Stimulated activated CD8-positive, alpha-beta memory T cell treated with anti-CD3 and anti-CD28 coated beads, Interleukin-4, amount 100 ng/mL, for 48 hours (primary cell): ENCODE data around the gene FYN.
"Not testable (repeated sequence)": the region's sequence is repeated elsewhere in the genome, so short reads cannot be mapped to it uniquely, and the experiment has no call there.

Experiments
- DNase-seq: peaks from one replicate; pipeline ENCODE4 v3.0.0-alpha.2; 2020

The FYN gene

DNA sequence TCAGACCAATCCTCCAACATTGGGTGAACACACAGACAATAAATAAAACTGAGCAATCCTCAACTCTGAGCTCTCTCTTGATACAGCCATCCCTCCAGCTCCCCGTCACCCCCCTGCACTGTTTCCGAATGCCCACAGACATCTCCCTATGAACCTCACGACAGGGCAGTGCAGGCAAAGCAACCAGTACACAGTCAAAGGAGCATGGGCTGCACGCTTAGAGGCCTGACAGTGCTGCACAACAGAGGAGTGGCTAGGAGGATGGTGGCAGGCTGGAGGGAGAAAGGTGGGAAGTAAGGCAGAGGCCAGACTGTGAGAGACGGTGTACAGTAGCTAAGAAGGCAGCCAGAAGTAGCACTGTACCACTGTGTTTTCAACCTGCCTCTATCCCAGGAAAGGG is 24.0 kb downstream of the FYN start:
- no peak for DNase-seq

DNA sequence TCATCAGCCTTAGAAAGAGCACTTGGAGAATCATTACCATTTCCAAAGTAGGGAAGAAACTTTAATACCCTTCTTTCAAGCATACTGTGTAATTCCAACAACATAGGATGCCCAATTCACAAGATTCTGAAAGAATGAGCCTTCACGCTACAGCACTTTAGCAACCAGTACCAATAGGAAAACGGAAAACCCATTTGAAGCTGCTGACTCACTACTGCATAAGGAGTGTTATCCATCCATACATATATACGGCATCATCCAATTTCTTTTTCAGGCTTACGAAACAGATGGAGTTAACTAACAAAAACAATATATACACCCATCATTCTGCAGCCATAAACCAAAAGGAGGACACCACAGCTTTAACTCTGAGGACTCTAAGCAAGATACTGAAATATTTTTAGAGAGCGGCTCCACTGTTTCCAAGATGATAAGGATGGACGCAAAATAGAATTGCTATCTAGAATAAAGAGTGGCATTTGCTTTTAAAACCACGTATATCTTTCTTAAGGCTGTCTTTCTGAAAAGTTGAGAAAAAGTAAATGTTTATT is 24.9 kb downstream of the FYN start:
- no peak for DNase-seq

DNA sequence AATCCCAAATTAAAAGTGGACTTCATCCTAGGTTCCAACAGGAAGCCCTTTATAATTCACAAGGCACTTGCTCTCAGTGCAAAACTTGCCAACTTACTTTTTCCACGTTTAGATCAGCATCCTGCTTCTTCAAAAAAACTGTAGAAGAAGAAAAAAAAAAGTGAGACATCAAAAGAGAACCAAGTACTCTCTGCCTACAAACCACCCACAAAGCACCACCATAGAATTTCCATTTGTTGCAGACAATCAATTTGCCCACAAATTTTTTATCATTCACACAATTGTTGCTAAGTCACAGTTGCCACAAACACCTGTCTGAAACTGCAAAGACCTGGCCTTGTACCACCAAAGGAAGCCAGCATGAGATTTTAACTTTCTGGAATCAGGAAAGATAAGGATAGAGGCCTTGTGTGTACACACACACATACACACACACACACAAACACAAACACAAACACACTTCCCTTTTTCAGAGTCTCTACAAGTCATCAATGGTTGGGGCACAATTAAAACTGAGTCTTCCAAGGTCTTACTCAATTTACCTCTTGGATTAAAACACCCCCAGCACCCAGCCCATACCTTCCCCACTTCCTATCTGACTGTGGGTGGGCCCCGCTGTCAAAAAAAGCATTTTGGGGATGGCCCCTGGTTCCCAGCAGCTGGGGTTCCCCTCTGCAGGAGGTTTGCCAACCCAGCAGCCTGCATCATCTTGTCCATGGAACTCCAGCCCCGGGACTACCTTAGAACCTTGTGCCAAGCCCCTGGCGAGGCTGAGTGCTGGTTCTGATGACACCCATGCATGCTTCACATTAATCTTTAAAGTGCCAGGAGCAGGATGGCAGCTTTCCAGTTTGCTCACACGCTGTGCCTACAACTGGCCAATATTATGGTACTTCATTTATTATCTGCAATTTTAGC is 26.5 kb downstream of the FYN start:
- DNase-seq, result no peak

DNA sequence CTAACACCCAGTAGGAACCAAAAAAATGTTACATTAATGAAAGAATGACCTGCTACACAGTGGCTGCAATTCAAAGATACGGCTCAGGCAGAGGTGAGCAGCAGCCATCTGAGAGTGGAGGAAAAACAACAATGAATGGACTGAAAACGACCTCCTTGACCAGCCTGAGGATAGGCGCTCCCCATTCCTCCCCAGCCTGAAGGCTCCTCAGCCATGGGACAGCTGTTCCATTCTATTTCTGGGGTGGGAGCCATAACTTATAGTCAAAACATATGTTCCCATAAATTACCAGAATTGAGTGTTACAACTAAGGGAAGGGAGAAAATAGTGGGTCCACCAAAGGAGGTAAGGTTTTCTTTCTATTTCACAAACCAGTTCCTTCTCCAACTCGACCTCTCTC is 27.2 kb downstream of the FYN start:
- DNase-seq, result no peak

DNA sequence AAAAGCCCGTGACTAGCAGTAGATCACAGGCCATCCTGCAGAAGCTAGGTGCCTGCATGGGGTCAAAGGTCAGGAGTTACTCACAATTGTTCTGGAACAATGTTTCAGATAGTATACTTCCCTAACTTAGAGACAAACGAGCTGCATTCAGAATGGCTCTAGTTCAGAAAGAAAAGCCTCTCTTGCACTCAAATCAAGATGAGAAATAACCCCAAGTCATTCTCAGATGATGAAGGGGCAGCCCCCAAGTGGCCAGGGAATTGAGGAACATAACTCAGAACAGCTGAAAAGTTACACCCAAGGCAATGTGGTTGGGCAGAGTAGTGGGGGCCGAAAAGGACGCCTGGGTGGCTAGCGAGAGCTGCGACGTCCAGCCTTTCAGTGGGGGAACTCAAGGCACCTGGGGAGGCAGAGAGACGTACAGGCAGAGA is 27.8 kb downstream of the FYN start:
- no peak for DNase-seq

DNA sequence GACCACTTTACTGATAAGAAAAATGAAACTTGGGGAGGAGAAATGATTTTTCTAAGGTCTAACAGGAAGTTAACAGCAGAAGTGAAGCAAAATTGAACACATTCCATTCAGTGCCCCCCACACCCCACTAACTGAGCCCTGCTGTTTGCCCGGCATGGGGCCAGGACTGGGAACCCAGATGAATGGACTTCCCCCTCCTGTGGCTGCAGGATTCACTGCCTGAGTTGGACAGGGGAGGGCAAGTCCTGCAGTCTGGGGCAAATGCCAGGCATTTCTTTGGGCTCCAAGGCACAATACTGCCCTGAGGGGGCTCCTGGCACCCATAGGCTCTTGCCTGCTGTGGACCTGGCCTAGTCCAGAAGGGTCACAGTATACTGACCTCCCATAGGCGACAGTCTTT is 28.3 kb downstream of the FYN start:
- DNase-seq, result no peak

DNA sequence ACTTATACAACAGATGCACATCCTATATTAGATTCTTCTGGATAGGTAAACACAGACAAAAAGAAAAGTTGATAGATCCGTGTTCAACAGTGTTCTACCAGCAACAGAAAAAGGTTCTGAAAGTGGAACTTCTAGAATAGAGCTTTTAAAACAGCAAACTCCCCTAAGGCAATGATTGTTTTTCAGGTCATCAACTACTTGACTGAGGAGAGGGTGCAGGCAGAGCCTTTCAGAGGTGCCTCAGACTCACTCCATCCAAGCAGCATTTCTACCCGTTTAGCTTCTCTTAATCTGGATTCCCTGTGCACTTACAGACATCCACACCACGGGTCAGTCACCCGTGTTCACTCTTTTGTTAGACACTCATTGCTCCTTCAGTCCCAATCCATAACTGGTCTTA is 28.9 kb downstream of the FYN start:
- DNase-seq, result no peak

DNA sequence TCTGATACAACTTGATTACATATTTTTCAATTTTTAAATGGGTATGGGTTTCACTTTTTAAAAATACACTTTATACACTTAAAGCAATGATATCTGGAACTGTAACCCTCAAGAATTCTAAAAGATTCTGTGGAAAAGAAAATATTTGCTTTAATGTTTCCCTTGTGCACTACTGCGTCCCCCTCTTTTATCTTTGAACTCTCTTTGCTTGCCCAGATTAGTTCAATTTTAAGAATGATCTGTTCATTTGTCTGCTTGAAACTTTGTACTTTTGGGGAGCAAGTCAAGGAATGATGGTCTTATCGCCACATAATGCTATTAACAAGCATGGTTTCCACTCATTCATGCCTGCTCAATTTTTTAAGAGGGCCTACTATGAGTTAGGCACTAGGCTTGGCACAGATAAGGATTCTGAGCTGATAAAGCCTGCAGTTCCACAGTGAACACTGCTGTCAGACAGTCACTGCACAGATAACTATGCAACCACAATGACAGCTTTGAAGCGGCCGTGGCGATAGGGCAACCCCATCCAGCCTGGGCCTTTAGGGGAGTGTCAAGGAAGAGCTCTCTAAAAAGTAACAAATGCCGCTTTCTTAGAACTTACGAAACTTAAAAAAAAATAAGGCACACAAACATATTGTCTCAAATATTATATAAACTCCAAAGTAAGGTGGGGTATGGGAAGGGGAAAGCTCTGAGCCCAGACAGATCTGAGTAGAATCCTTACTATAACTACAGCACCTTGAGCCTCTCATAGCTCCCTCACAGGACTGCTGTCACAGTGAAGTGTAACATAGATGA is 29.7 kb downstream of the FYN start:
- DNase-seq, result peak; percentile 72

DNA sequence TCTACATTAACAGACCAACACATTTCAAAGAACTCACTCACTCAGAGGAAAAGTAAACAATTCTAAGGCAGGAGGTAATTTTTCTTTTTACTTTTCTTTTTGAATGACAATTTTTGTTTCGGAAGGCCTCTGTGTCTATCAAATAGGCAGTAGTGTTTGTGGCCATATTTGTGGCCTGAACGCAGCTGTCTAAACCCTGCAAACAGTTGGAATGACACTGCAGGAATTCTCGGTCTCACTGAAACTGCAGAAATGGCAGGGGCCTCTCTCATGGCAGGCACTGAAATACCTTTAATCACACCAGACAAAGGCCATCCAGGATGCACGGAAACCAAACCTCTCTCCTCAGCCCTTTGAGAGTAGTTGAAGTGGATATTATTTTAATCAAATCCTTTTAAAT is 30.4 kb downstream of the FYN start:
- DNase-seq, result no peak

DNA sequence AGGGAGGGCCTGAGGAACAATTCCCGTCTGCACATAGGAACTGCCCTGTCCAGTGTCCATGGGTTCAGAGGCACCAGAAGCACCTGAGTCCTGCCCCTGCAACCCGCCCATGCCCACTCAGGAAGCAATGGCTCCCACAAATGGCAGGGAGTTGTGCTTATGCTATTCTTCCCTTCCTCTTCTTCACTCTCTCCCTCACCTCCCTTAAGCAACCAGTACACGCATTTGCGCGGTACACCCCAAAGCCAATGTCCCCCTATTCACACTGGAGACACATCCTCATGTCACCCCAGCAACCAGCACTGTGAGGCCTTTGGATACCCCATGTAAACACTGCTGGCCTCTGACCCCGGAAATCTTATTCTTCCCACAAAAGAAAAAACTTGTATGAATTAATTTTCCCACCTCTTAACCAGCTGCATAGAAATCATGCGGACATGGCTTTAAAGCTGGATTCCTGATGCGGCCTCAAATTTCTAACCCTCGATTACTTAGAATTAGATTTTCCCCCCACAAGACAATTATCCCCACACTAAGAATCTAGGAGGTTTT is 30.9 kb downstream of the FYN start:
- DNase-seq, result no peak

DNA sequence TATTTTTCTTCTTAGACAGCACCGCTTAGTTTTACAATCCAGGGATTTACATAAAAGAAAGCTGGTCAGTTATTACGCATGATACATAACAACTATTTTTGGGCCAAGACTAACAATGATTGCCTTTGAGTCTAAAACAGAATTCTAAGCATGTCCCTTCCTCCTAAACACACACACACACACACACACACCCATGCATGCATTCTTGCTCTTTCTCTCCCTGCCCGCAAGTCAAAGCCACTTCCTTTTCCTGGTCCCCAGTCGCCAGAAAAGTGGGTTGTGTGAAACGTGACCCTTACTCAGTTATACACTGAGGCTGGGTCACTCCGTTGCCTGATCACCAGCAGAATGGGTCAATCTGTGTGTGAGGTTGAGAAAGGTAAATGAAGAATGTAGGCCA is 31.4 kb downstream of the FYN start:
- DNase-seq, result peak; percentile 68

DNA sequence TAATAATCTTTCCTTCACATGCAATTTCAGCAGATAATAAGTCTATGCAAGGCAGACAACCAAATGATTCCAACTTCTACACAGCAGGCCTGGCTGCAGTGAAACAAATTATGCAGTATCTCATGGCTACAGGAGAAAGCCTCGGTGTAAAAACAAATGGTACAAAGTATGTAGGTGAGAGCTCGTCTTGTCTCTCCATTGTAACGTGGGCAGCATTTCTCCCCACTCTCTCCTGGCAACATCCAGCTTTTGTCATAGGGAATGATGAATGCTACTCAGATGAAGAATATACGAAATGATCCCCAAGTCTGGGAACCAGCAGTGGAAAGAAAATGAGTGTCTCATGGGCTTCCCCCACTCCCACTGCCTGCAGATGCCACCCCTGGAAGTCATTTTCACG is 32.4 kb downstream of the FYN start:
- DNase-seq, result no peak

DNA sequence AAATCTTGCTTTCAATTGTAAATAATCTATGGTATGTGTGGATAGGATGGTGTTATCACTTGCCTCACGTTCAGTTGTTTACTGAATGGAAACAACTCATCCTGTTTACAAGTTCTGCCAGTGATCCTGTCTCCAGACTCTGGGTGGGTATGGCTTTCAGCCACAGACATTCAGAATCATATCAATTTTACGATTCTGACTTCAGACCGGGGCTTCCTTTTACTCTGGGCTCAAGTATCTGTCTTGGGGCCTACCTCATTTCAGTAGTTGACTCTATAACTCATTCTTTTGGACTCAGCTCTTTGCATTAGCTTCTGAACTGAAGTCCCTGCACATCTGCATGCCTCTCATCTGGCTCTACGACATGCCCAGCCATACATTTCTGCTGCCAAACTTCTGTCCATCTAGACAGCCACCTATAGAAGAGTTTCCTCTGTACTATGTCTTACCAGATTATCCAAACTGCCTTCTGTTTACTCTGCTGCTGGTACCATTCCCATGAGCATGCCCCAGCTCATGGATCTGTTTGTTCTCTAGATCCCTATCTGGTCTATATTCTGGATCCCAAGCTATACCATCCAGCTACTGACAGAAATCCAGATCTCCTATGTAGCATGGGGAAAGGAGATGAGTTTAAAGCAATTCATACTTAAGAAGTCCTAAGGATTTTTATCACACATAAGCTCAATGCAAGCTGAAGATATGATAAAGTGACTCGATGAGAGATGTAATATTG is 34.3 kb downstream of the FYN start:
- no peak for DNase-seq

DNA sequence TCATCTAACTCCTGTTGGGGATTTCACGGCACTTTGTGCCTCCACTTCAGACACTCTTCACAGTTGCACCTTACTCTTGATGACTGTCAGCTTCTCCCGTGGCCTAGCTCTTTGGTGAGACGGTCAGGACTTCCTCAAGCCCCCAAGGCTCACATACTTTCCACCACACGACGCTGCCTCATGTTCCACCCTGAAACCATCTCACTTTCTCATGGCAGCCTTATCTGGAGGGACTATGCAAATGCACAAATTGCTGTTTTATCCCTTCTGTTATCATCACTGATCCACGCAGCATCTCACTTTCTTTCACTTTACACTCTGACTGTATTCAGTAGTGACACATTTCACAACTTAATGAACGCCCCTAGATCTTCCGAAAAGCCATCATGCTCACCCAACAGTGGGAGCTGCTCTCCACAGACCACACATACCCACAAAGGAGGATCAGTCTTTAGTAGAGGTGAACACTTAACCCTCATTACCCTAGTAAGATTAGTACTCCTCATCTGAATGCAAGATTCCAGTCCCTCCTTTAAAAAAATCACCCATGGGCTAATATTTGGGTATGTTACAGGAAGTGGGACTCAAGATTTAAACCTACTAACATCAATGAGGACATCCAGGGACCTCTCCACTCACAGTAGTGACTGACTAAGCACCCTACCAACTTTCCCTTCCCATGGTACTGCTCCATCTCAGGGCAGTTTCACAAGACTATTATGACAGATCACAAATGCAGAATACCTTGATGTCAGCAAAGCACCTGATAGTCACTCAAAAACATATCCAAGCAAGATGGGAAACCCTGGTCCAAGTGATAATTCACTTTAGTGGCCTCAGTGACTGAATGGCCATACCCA is 35.4 kb downstream of the FYN start:
- peak; percentile 71 for DNase-seq

DNA sequence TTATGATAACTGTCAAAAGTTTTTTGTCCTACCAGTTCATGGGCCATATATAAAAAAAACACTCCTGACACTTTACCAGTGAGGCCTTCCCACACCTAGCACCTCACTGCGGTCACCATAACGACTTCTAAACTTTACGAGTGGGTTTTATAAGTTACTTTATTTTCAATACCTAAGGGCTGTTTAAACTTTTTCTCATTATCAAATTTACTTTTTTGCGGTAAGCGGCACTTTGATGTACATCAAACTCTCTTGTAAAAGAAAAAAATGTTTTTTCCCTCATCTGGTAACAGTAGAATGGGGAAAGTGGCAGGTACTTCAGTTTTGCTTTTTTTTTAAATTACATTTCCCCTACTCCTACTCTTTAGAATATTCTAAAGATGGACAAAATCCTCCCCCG is 36.2 kb downstream of the FYN start:
- DNase-seq, result no peak

DNA sequence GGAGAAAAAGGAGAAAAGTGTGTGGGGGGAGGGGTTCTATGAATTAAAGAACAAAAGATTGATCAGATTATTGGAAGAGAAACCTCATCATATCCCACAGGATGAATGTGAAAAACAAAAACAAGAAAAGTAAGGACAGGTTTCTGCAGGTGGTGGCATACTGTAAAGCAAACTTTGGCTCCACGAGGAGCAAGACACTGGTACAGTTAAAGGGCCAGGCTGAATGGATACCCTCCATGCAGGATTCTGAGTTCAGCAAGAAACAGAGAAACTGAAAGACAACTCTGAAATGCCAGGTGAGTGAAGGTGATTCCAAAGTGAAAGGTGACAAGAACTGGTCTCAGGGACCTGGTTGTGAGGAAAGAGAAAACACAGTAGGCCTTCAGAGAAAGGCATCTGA is 37.4 kb downstream of the FYN start:
- no peak for DNase-seq

DNA sequence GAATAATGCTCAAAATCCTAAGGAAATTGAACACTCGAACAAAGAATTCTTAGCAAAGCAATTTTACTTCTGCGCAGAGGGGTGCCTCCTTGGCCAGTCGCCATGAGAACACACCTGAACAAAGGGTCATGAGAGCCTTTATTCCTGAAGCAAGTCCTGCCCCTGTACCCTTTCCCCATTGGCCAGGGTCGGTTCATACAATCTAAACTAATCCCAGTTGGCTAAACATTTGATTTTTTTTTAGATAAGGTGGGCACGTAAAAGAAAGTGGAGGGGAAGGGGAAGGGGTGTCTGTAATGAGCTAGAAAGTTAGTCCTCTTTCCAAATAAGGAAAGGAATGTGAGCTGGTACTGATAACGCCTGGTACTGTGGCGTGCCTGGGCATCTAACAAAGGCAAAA is 37.9 kb downstream of the FYN start:
- DNase-seq, result not testable (repeated sequence)

DNA sequence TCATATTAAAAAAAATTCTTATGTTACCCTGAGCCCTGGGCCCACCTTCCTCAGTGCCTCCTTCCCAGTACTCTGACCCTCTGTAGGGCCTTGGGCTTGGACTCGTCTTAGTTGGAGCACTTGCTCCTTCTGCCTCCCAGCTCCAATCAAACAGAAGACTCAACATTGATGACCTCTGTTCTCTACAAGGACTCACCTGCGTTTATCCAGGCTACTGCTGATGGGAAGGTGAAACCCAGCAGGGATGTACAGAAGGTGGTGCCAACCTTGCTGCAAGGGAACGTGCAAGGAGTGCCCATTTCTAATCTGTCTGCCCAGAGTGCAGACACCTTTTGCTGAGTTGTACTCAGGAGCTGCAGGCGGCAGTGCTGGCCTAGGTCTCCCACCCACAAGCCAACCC is 38.9 kb downstream of the FYN start:
- no peak for DNase-seq

DNA sequence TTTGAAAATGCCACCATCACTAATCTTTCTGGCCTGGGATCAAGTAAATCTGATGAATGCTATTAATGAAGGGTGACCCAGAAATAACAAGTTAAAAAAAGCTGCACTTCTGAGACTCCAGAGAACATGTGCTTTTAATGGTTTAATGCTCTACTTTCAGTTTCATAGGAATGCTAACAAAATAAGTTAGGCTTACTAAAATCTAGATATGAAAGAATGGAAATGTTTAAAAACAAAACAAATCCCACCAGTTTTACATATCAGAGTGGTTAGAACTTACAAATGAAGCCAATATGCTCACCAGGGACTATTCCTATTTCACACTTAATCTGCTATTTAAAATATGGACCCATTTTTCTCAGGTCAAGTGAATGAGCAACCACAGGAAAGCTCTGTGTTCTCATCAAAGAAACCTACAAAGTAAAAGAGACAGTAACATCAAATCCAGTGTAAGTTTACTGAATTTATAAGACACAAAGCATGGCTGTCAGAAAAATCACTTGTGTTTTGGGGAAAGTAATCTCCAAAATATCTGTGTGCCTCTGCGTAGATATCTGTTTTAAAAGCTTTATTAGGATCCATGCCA is 40.3 kb downstream of the FYN start:
- DNase-seq, result no peak

DNA sequence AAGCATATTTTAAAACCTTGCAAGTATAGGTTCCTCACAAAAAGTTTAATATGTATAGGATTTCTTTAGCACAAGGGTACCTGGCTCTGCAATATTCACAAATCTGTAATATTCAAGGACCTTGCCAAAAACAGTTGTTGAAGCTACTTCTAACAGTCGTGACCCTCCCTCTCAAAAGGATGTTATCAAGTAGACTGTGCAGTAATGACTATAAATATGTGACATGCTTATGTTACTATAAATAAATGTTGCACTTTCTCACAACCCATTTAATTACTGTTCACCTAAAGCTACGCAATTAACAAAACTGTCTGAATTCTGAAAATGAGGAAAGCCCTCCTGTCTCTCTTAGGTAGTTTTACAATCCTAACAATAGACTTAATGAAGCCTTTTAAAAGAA is 41.8 kb downstream of the FYN start:
- DNase-seq, result no peak

DNA sequence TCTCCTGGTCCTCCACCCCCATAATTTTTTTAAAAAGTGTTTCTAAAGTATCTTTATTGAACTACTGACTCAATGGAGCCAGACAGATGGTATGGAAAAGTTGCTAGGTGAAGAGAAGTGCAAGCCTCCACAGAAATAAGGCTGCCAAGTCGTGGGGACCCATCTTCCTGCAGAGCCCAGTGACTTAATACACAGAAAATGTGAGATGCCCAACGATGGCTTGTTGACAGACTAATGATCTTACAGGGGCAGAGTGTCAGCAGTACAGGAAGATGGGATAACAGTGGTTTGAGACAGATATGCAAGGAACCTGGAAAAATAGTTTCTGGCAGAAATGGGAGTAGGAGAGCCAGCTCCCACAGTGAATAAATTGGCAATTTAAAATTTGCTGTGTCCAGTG is 43.3 kb downstream of the FYN start:
- no peak for DNase-seq

DNA sequence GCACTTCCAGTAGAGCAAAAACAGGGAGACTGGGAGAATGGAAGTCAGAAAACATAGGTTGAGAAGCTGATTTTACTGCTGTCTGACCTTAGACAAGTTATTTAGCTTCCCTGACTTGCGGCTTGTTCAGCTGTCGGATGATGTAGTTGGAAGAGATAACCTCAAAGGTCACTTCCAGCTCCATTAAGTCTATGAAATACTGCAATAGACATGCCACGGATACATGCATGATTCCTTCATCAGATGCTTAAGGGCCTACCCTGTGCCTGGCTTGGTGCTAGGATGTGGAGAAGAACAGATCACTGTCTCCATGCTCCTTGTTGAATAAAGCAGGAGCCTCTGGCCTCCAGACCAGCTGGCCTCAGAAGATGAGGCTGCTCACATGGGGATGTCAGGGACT is 43.7 kb downstream of the FYN start:
- DNase-seq, result no peak
